Measurements from ENCODE around the gene STX10. TPM values are rescaled to one million over a fixed set of nuclear protein-coding genes. Genes with fewer than 3 reads are reported as not detected.

STX10 gene
- total RNA-seq, 1 experiment from 2014 or later: 43.6 TPM

DNA sequence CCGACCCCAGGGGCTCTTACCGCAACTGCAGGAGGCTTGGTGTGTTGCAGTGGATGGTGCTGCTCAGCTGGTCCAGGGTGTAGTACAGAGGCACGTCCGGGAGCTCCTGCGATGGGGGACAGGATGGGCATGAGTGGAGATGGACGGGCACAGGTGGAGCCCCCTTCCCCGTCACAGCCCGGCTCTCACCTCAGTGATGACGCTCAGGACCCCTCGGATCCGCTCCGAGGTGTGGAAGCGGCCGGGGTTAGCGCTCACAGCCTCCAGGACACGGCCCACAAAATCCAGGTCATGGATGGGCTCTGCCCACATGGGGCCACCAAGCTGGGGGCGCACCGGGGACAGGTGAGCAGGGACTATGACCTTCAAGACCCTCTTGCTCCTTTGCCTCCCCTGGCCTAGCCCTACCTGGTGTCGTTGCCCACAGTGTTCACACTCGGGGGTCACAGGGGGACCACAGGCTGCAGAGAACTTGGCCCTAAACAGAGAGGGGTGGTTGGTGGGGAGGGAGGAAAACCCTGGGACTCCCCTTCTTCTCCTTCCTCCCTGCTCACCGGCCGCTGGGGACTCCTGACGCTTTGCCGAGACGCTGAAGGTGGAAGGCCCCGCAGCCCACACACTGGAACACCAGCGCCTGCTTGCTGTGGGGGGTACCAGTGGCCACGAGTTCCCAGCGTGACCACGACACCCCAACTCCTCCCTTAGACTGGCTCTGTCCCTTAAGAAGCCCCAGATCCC, 40.6 kb downstream of the STX10 start:
- peaks cover 2% of the 10 kb centered on the region; the same call in 1 of the 2 replicates for H3K36me3 ChIP-seq (ENCODE audit: control insufficient read depth, insufficient read depth, low read length)
- no peaks in the 10 kb centered on the region for H3K4me1 ChIP-seq (ENCODE audit: control insufficient read depth, insufficient read depth, low read length)
- H3K4me3 ChIP-seq (ENCODE audit: low read depth in 2 of 2, low read length in 2 of 2): no peak overlapping the region
- H3K27me3 ChIP-seq (ENCODE audit: control insufficient read depth, insufficient read depth, low read length): no peaks in the 10 kb centered on the region
- ChIA-PET POLR2A (interaction anchor here (0.7 kb wide), 1 partner anchor 24 kb away, joined by 12 read pairs; no protein-coding TSS in a partner anchor), CTCF (interaction anchor here (0.7 kb wide), 1 partner anchor 76 kb away, joined by 9 read pairs; no protein-coding TSS in a partner anchor)
- no peak for ATAC-seq
- no peak overlapping the region for H3K27ac ChIP-seq (ENCODE audit: low read length)
- no peaks in the 10 kb centered on the region for H3K9me3 ChIP-seq (ENCODE audit: control insufficient read depth, insufficient read depth, low read depth, low read length)
- DNase-seq (ENCODE audit: low read depth, low spot score): no peak
- TF ChIP-seq, protein P1, sequence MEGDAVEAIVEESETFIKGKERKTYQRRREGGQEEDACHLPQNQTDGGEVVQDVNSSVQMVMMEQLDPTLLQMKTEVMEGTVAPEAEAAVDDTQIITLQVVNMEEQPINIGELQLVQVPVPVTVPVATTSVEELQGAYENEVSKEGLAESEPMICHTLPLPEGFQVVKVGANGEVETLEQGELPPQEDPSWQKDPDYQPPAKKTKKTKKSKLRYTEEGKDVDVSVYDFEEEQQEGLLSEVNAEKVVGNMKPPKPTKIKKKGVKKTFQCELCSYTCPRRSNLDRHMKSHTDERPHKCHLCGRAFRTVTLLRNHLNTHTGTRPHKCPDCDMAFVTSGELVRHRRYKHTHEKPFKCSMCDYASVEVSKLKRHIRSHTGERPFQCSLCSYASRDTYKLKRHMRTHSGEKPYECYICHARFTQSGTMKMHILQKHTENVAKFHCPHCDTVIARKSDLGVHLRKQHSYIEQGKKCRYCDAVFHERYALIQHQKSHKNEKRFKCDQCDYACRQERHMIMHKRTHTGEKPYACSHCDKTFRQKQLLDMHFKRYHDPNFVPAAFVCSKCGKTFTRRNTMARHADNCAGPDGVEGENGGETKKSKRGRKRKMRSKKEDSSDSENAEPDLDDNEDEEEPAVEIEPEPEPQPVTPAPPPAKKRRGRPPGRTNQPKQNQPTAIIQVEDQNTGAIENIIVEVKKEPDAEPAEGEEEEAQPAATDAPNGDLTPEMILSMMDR (IDR thresholded peaks at IDR 0.05): no peak
- TF ChIP-seq POLR2AphosphoS5 (IDR thresholded peaks at IDR 0.05; ENCODE audit: low read depth, low read length): no peak
- in situ Hi-C loops (cut with HindIII; ENCODE audit: low pct_unique_long_range_greater_than_20kb, low sequenced_read_pairs): no loop called here
- intact Hi-C loops (cut with micrococcal nuclease; ENCODE audit: unreplicated experiment): no loop called here
- no TSS peak for BruUV-seq (replicated peaks)

DNA sequence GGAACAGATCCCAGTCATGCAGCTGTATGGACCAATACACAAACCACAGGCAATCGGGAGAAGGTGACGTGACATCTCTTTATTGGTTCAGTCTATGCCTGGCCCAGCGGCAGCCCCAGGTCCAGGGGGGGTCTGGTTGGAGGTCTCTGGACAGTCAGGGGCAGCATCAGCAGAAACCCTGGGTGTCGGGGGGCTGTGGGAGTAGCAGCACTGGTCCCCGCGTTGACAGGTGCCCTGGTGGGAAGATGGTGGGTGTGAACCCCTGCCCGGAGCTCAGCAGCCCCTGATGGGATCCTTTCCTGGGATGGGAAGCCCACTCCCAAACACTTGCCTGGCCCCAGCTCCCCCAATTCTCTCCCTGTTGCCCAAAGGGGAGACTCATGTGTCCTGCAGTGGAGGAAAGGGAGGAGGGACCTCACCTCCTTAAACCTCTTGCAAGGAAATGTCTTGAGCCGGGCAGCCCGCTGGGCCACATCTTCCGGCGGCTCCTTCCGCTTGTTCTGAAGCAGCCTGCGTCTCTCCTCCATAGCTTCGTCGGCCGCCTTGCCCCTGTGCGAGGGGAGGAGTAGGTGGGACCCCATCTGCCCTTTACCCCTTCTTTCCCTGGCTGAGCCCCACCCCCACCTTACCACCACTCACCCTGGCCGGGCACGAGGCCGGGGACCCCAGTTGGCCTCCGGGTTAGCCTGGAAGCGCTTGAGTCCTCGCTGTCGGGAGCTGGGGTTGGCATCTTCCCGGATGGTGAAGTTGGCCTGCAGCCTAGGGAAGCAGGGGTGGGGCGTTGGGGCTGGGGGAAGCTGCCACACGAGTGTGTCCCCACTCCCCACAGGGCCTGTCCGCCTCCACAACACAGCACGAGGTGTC, 45.1 kb downstream of the STX10 start:
- Histone ChIP-seq H3K4me3 (ENCODE audit: low read depth in 2 of 2, low read length in 2 of 2) (no peak overlapping the region), H3K27ac (ENCODE audit: low read length) (no peak overlapping the region), H3K9me3 (ENCODE audit: control insufficient read depth, insufficient read depth, low read depth, low read length) (no peaks in the 10 kb centered on the region), H3K27me3 (ENCODE audit: control insufficient read depth, insufficient read depth, low read length) (no peaks in the 10 kb centered on the region), H3K4me1 (ENCODE audit: control insufficient read depth, insufficient read depth, low read length) (peaks cover 9% of the 10 kb centered on the region), H3K36me3 (ENCODE audit: control insufficient read depth, insufficient read depth, low read length) (0 out of 2 replicates have a peak, but pooled peaks cover 2% of the 10 kb centered on the region)
- TF ChIP-seq, protein P1 (IDR thresholded peaks at IDR 0.05): no peak
- TF ChIP-seq, protein P2, sequence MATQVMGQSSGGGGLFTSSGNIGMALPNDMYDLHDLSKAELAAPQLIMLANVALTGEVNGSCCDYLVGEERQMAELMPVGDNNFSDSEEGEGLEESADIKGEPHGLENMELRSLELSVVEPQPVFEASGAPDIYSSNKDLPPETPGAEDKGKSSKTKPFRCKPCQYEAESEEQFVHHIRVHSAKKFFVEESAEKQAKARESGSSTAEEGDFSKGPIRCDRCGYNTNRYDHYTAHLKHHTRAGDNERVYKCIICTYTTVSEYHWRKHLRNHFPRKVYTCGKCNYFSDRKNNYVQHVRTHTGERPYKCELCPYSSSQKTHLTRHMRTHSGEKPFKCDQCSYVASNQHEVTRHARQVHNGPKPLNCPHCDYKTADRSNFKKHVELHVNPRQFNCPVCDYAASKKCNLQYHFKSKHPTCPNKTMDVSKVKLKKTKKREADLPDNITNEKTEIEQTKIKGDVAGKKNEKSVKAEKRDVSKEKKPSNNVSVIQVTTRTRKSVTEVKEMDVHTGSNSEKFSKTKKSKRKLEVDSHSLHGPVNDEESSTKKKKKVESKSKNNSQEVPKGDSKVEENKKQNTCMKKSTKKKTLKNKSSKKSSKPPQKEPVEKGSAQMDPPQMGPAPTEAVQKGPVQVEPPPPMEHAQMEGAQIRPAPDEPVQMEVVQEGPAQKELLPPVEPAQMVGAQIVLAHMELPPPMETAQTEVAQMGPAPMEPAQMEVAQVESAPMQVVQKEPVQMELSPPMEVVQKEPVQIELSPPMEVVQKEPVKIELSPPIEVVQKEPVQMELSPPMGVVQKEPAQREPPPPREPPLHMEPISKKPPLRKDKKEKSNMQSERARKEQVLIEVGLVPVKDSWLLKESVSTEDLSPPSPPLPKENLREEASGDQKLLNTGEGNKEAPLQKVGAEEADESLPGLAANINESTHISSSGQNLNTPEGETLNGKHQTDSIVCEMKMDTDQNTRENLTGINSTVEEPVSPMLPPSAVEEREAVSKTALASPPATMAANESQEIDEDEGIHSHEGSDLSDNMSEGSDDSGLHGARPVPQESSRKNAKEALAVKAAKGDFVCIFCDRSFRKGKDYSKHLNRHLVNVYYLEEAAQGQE (IDR thresholded peaks at IDR 0.05; ENCODE audit: insufficient read depth in 1 of 2, low read depth in 2 of 2, low read length in 1 of 2): no peak
- TF ChIP-seq TCF7L2 (IDR thresholded peaks at IDR 0.05; ENCODE audit: low read depth, low read length): no peak
- no peak for TF ChIP-seq POLR2AphosphoS5 (IDR thresholded peaks at IDR 0.05; ENCODE audit: low read depth, low read length)
- no peak for TF ChIP-seq SIN3A (IDR thresholded peaks at IDR 0.05; ENCODE audit: borderline replicate concordance, insufficient read depth, low read depth, low read length)
- in situ Hi-C loops (cut with HindIII; ENCODE audit: low pct_unique_long_range_greater_than_20kb, low sequenced_read_pairs) (no loop called here), intact Hi-C loops (cut with micrococcal nuclease; ENCODE audit: unreplicated experiment) (no loop called here)
- ChIA-PET POLR2A (interaction anchor here (0.6 kb wide), 1 partner anchor 47 kb away, joined by 8 read pairs; no protein-coding TSS in a partner anchor), CTCF (interaction anchor here (0.6 to 0.8 kb wide), 2 partner anchors 126 to 139 kb away, joined by 3 to 4 read pairs; no protein-coding TSS in a partner anchor)
- ATAC-seq: no peak
- DNase-seq (ENCODE audit: low read depth, low spot score): no peak
- no TSS peak for BruUV-seq (replicated peaks)

Measured in Panc1 (cell line).